Activated naive CD4-positive, alpha-beta T cell treated with anti-CD3 and anti-CD28 coated beads, Interleukin-2, amount 10 ng/mL, durations not matched to agents 7 days and 5 days (primary cell): ENCODE results near the gene AACS.

Experiments used
- CTCF ChIA-PET: fragments of 350-600 bp; sonication (Branson Sonifier 250); formaldehyde crosslinking; loops from one replicate; lab custom pipeline; 2021; ENCODE audit warnings: antibody characterized with exemption; lab: Charles Lee
- DNase-seq: peaks from one replicate; pipeline ENCODE4 v3.0.0-alpha.2; 2020
- H3K27ac Mint-ChIP-seq: one replicate; pipeline ENCODE4 v1.8.0; 2021; ENCODE audit warnings: mild to moderate bottlenecking, moderate library complexity, mixed read lengths
- H3K27me3 Mint-ChIP-seq: one replicate; pipeline ENCODE4 v1.8.0; 2021; ENCODE audit warnings: mild to moderate bottlenecking, mixed read lengths
- H3K36me3 Mint-ChIP-seq: one replicate; pipeline ENCODE4 v1.8.0; 2021; ENCODE audit warnings: mixed read lengths
- H3K4me1 Mint-ChIP-seq: one replicate; pipeline ENCODE4 v1.8.0; 2021; ENCODE audit warnings: mixed read lengths
- H3K4me3 Mint-ChIP-seq: one replicate; pipeline ENCODE4 v1.8.0; 2021; ENCODE audit warnings: mild to moderate bottlenecking, moderate library complexity, mixed read lengths
- H3K9me3 Mint-ChIP-seq: one replicate; pipeline ENCODE4 v1.8.0; 2021; ENCODE audit warnings: mixed read lengths

Gene AACS

DNA sequence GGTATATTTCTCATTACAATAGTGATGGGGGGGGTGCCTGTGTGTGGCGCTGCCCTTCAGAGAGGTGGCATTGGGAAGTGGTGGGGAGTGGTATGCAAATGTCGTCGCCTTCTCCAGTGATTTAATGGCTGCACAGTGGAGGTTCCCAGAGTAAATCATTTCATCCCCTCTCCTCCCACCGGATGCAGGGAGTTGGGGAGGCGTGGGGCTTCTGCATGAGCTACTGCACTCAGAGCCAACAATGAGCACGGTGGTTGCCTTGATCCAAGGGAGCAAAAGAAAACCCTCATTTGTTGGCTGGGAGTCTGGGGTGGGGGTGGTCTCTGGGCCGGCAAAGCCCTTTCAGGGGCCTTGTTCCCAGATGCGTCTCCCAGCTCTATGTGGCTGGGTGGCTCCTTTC lies 124.3 kb downstream of the AACS start:
- H3K27ac Mint-ChIP-seq: no peak overlapping the region
- H3K4me1 Mint-ChIP-seq: peaks cover 2% of the 10 kb centered on the region
- no peak overlapping the region for H3K4me3 Mint-ChIP-seq
- peaks cover 87% of the 10 kb centered on the region for H3K27me3 Mint-ChIP-seq
- no peak for DNase-seq
- H3K36me3 Mint-ChIP-seq: no peaks in the 10 kb centered on the region
- CTCF ChIA-PET: interaction anchor here (1.9 kb wide), 1 partner anchor 13 kb away, joined by 5 read pairs; no protein-coding TSS in a partner anchor
- no peaks in the 10 kb centered on the region for H3K9me3 Mint-ChIP-seq

DNA sequence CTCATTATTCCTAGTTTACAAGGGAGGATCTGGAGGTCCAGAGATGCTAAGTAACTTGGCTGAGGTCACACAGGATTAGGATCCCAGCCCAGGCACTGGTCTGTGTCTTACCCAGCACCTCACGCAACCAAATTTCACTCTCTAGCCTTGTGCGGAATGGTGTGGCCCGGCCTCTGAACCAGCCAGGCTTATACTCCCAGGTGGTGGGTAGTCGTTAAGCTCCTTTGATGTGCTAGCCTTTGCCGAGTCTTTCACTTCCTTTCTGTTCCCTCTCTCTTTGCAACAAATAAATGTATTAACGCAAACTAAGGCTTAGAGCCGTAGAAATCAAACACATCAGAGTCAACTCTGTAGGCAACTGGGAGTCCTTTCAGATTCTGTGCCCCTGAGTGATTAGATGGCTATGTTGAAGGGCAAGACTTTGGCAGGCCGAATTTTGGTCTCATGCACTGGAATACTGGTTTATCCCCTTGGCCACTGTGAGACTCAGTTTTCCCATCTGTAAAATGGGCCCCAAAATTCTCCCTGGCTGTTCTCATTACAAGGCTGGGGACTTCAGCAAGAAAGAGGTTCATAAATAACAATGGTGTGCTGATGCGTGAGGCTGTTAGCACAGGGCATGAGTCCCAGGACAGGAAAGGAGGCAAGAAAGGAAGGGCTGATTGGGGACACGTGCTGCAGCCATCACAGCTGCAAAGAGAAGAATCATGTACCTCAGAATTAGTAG lies 126.3 kb downstream of the AACS start:
- H3K27ac Mint-ChIP-seq: no peak overlapping the region
- H3K4me3 Mint-ChIP-seq: no peak overlapping the region
- CTCF ChIA-PET: interaction anchor here (1.5 kb wide), 1 partner anchor 8 kb away, joined by 5 read pairs; no protein-coding TSS in a partner anchor
- no peaks in the 10 kb centered on the region for H3K36me3 Mint-ChIP-seq
- H3K4me1 Mint-ChIP-seq: peaks cover 2% of the 10 kb centered on the region
- no peaks in the 10 kb centered on the region for H3K9me3 Mint-ChIP-seq
- peaks cover 77% of the 10 kb centered on the region for H3K27me3 Mint-ChIP-seq
- no peak for DNase-seq

DNA sequence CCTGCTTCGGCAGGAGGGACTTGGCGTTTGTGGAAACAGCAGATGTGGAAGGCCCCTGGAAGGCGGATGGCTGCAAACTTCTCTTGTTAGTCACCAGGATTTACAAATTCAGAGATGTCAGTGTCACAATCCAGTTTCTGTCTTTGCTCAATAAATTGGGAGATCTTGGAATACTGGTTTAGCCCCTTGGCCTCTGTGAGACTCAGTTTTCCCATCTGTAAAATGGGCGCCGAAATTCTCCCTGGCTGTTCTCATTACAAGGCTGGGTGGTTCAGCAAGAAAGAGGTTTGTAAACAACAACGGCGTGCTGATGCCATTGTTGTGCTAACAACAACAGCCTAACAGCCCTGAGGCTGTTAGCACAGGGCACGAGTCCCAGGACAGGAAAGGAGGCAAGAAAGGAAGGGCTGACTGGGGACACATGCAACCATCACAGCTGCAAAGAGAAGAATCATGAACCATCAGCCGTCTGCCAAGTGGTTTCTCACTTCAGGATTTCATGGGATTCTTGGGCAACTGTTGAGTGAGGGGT lies 127.5 kb downstream of the AACS start:
- Mint-ChIP-seq H3K27me3 (peaks cover 66% of the 10 kb centered on the region), H3K36me3 (no peaks in the 10 kb centered on the region), H3K4me3 (no peak overlapping the region), H3K27ac (no peak overlapping the region), H3K4me1 (peaks cover 2% of the 10 kb centered on the region), H3K9me3 (no peaks in the 10 kb centered on the region)
- no peak for DNase-seq
- CTCF ChIA-PET: interaction anchor here (1.5 kb wide), 1 partner anchor 9 kb away, joined by 5 read pairs; no protein-coding TSS in a partner anchor
